ENCODE data around the gene NUMBL. TPM values are rescaled to one million over a fixed set of nuclear protein-coding genes. Genes with fewer than 3 reads are reported as not detected.

The NUMBL gene
- total and polyA plus RNA-seq, 9 of the 15 experiments (the other 6 are each of a cell fraction or from before 2014, with no cell fraction given) = 0.39 to 38.6 (median 6.6) TPM

DNA sequence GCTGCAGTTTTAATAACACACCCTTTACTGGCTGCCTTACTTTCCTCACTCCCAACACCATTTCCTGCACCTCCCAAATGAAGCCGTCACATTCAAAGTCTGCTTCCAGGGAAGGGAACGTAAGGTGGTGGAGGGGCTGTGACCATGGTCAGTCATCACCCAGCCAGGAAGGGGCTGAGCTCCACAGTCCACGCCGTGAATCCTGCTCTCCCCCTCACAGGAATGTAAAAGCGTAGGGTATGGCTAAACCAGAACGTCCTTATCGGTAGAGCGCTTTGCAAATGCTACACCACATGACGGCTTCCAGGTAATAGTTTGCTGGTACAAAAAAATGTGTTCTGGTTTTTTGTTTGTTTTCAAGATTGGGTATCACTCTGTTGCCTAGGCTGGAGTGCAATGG lies 7.0 kb downstream of the NUMBL start:
- Histone ChIP-seq H3K4me1 (replicated peaks in 1 of 2; ENCODE audit: control insufficient read depth in 2 of 2, insufficient read depth in 2 of 2, low read length in 2 of 2) (peaks cover 15 to 23% of the 10 kb centered on the region in 2 experiments; a peak in 4 of 5 replicates), H2AFZ (ENCODE audit: low read depth, low read length) (no peak overlapping the region), H3K79me2 (ENCODE audit: control insufficient read depth, insufficient read depth, low read length) (peaks cover 15% of the 10 kb centered on the region), H3K9me3 (replicated peaks; ENCODE audit: control insufficient read depth, insufficient read depth, low read depth, low read length) (no peaks in the 10 kb centered on the region; the same call in 1 of the 2 replicates), H3K4me3 (no peak overlapping the region), H3K36me3 (ENCODE audit: control insufficient read depth, insufficient read depth, low read length) (peaks cover 60% of the 10 kb centered on the region; the same call in 2 of the 3 replicates), H4K20me1 (replicated peaks; ENCODE audit: control insufficient read depth, insufficient read depth, low read length) (0 out of 2 replicates have a peak, but pooled peaks cover 4% of the 10 kb centered on the region), H3K4me2 (ENCODE audit: insufficient read depth, low read length) (no peak overlapping the region), H3K27me3 (ENCODE audit: control insufficient read depth in 2 of 2, insufficient read depth in 2 of 2, low read length in 2 of 2) (no peaks in the 10 kb centered on the region), H3K9me1 (ENCODE audit: control insufficient read depth, insufficient read depth, low read length) (peaks cover 6% of the 10 kb centered on the region), H3K27ac (ENCODE audit: extremely low read depth, low read depth, low read length) (no peak overlapping the region), H3K9ac (ENCODE audit: insufficient read depth in 1 of 2, low read depth in 2 of 2, low read length in 2 of 2) (no peak overlapping the region)
- POLR2A ChIA-PET = interaction anchor here (0.8 kb wide), 1 partner anchor 33 kb away, joined by 5 read pairs; no protein-coding TSS in a partner anchor
- intact Hi-C loops (cut with micrococcal nuclease) = no loop called here
- in situ Hi-C loops (cut with MboI) = no loop called here
- FAIRE-seq (no peak), DNase-seq (ENCODE audit: extremely low read depth in 1 of 4, low spot score in 3 of 4) (no peak), ATAC-seq (no peak)
- WGBS (ENCODE audit: insufficient coverage, low coverage, missing lambda C conversion rate) = 90% methylated on average over 9 of the region's 9 CpGs
- CTCF ChIA-PET (ENCODE audit: low intra/inter-chr PET ratio) = no interaction called here
- no TSS peak for BruUV-seq (replicated peaks)
- TF ChIP-seq ESRRA (IDR thresholded peaks at IDR 0.05; ENCODE audit: borderline replicate concordance, low read depth) (no peak), KAT7 (CRISPR knock-in tag; IDR thresholded peaks at IDR 0.05; ENCODE audit: borderline replicate concordance) (no peak), ZNF57 (CRISPR knock-in tag; IDR thresholded peaks at IDR 0.05) (no peak), CBX3 (IDR thresholded peaks at IDR 0.05; ENCODE audit: borderline replicate concordance in 1 of 2, low read length in 2 of 2) (no peak), SAFB2 (IDR thresholded peaks at IDR 0.05; ENCODE audit: borderline replicate concordance, low read depth, low read length, severe bottlenecking) (no peak), THAP7 (CRISPR knock-in tag; IDR thresholded peaks at IDR 0.05) (no peak), NBN (IDR thresholded peaks at IDR 0.05; ENCODE audit: low read depth) (no peak), RFX5 (IDR thresholded peaks at IDR 0.05; ENCODE audit: low read depth, low read length) (no peak), BMI1 (IDR thresholded peaks at IDR 0.05; ENCODE audit: low read length) (no peak), POLR2A (conservative IDR thresholded peaks at IDR 0.05) (no peak), ZNF140 (CRISPR knock-in tag; IDR thresholded peaks at IDR 0.05) (no peak), POLR2H (tag; IDR thresholded peaks at IDR 0.05; ENCODE audit: low read depth) (no peak), ZC3H11A (IDR thresholded peaks at IDR 0.05; ENCODE audit: low read depth, low read length) (no peak), FOXK2 (conservative IDR thresholded peaks at IDR 0.05 in 1 of 2, IDR thresholded peaks at IDR 0.05 in 1 of 2; ENCODE audit: low read depth in 2 of 2) (no peak), HNRNPH1 (optimal IDR thresholded peaks at IDR 0.05; ENCODE audit: low read depth, low read length) (no peak), SPI1 (IDR thresholded peaks at IDR 0.05; ENCODE audit: borderline replicate concordance, low read depth, low read length) (no peak)
- TF ChIP-seq, protein P1, sequence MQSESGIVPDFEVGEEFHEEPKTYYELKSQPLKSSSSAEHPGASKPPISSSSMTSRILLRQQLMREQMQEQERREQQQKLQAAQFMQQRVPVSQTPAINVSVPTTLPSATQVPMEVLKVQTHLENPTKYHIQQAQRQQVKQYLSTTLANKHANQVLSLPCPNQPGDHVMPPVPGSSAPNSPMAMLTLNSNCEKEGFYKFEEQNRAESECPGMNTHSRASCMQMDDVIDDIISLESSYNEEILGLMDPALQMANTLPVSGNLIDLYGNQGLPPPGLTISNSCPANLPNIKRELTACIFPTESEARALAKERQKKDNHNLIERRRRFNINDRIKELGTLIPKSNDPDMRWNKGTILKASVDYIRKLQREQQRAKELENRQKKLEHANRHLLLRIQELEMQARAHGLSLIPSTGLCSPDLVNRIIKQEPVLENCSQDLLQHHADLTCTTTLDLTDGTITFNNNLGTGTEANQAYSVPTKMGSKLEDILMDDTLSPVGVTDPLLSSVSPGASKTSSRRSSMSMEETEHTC (IDR thresholded peaks at IDR 0.05) = no peak

Data from K562 (cell line).